Duodenal mucosa (tissue), 2 donors: Measurements from ENCODE around the gene GLIPR1.
A peak's percentile ranks its signal among the peaks of the same experiment; 100 is the strongest.
"Not testable (repeated sequence)": the region's sequence is repeated elsewhere in the genome, so short reads cannot be mapped to it uniquely, and the experiment has no call there.

Experiments used
- H3K27ac ChIP-seq: one replicate; pipeline ENCODE4 v1.7.0; 2013; ENCODE audit warnings: low read depth, low read length
- H3K27me3 ChIP-seq, 2 donors: one replicate each; pipeline ENCODE4 v1.7.0; 2013; ENCODE audit warnings: low read length in 2 of 2, control low read depth in 1 of 2; ENCODE audit not compliant: insufficient read depth in 2 of 2, control insufficient read depth in 1 of 2
- H3K36me3 ChIP-seq, 2 donors: one replicate each; pipeline ENCODE4 v1.7.0; 2013; ENCODE audit warnings: low read length in 2 of 2, control low read depth in 1 of 2; ENCODE audit not compliant: insufficient read depth in 2 of 2, control insufficient read depth in 1 of 2
- H3K4me1 ChIP-seq, 2 donors: one replicate each; pipeline ENCODE4 v1.7.0; 2013; ENCODE audit warnings: low read length in 2 of 2, control low read depth in 1 of 2; ENCODE audit not compliant: insufficient read depth in 2 of 2, control insufficient read depth in 1 of 2
- H3K4me3 ChIP-seq, 2 donors: one replicate each; pipeline ENCODE4 v1.7.0; 2013; ENCODE audit warnings: low read length in 2 of 2, low read depth in 1 of 2
- H3K9ac ChIP-seq, 2 donors: one replicate each; pipeline ENCODE4 v1.7.0; 2013; ENCODE audit warnings: low read length in 2 of 2, low read depth in 1 of 2
- H3K9me3 ChIP-seq, 2 donors: one replicate each; pipeline ENCODE4 v1.7.0; 2013; ENCODE audit warnings: low read length in 2 of 2, control low read depth in 1 of 2; ENCODE audit not compliant: control insufficient read depth in 1 of 2

GLIPR1 gene

GRCh38 chr12:75509621-75510020, 29.1 kb downstream of the GLIPR1 start:
- Histone ChIP-seq H3K4me1 (peaks cover 10 to 14% of the 10 kb centered on the region in 2 donors), H3K27ac (no peak overlapping the region), H3K9ac (no peak overlapping the region)

GRCh38 chr12:75511116-75512048, 30.8 kb downstream of the GLIPR1 start, which contains the start of gene KRR1:
Gene KRR1 (minus strand): TSS chr12:75511609. CDS start chr12:75511597, 12 bp downstream.
- Histone ChIP-seq H3K9ac (peak within 1 kb of the TSS; percentile 73 to 89), H3K9me3 (no peaks in the 10 kb centered on the region), H3K36me3 (peaks cover 0 to 3% of the 10 kb centered on the region in 2 donors), H3K27me3 (no peaks in the 10 kb centered on the region), H3K4me3 (peak within 1 kb of the TSS; percentile 94 to 99), H3K27ac (no peak within 1 kb of the TSS), H3K4me1 (peaks cover 10 to 14% of the 10 kb centered on the region in 2 donors)

More at GRCh38 chr12:75509621-75510020, 29.1 kb downstream of the GLIPR1 start:
- Histone ChIP-seq H3K36me3 (peaks cover 0 to 20% of the 10 kb centered on the region in 2 donors), H3K4me3 (peak overlapping the region in 1 of 2 donors; percentile 94), H3K9me3 (no peaks in the 10 kb centered on the region), H3K27me3 (no peaks in the 10 kb centered on the region)

DNA sequence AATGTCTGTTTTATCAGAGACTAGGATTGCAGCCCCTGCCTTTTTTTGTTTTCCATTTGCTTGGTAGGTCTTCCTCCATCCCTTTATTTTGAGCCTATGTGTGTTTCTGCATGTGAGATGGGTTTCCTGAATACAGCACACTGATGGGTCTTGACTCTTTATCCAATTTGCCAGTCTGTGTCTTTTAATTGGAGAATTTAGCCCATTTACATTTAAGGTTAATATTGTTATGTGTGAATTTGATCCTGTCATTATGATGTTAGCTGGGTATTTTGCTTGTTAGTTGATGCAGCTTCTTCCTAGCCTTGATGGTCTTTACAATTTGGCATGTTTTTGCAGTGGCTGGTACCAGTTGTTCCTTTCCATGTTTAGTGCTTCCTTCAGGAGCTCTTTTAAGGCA, 40.7 kb downstream of the GLIPR1 start:
- H3K4me1 ChIP-seq, H3K36me3 ChIP-seq, H3K27me3 ChIP-seq, H3K9me3 ChIP-seq, H3K9ac ChIP-seq, H3K4me3 ChIP-seq, H3K27ac ChIP-seq: not testable (repeated sequence)

- H3K4me1 ChIP-seq, H3K36me3 ChIP-seq, H3K4me3 ChIP-seq, H3K9me3 ChIP-seq, H3K27ac ChIP-seq, H3K27me3 ChIP-seq, H3K9ac ChIP-seq: not testable (repeated sequence)
These were observed 41.6 kb downstream of the GLIPR1 start for GRCh38 chr12:75522124-75522523.

DNA sequence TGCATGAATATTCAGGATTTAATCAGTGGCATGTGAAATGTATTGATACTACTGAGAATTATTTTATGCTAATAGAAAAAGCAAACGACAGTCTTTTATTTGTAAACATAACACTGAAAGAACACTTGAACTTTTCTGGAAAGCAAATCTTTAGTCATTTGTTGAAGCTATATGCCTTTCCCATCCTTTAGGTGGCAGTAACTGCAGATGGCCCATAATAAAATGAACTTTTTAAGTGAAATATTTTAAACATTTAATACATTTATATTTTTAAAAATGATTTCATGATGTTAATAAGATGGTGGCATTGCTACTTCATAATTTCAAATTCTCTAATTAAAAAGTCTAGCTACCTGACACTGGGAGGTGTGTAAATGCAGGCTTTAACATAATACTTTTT, 44.7 kb downstream of the GLIPR1 start:
- Histone ChIP-seq H3K27me3 (no peaks in the 10 kb centered on the region), H3K4me3 (no peak overlapping the region), H3K36me3 (no peaks in the 10 kb centered on the region), H3K9me3 (no peaks in the 10 kb centered on the region), H3K4me1 (no peaks in the 10 kb centered on the region), H3K9ac (no peak overlapping the region), H3K27ac (no peak overlapping the region)

GRCh38 chr12:75526655-75527511, 46.3 kb downstream of the GLIPR1 start:
- Histone ChIP-seq H3K4me3 (no peak overlapping the region), H3K9me3 (no peaks in the 10 kb centered on the region), H3K9ac (no peak overlapping the region), H3K4me1 (no peaks in the 10 kb centered on the region), H3K27ac (no peak overlapping the region), H3K36me3 (no peaks in the 10 kb centered on the region), H3K27me3 (no peaks in the 10 kb centered on the region)

DNA sequence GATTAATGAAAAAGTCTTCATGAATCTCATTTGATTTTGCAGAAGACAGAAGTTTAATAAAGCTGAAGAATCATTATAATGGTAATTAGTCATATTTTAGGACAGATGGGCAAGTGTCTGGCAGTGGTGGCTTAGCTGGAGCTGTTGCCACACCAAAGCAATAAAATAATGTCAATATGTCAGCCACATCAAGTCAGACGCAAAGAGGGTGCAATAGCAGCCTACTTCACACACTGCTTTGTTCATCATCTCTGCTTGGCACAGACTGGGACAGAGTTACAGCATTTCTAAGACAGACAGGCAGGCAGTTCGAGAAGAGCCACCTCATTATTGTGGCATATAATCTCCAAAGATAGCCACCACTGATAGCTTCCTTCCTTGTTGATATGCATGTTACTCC, 47.7 kb downstream of the GLIPR1 start:
- no peaks in the 10 kb centered on the region for H3K9me3 ChIP-seq
- no peak overlapping the region for H3K27ac ChIP-seq
- no peak overlapping the region for H3K4me3 ChIP-seq
- H3K27me3 ChIP-seq: no peaks in the 10 kb centered on the region
- H3K4me1 ChIP-seq: no peaks in the 10 kb centered on the region
- H3K36me3 ChIP-seq: no peaks in the 10 kb centered on the region
- H3K9ac ChIP-seq: no peak overlapping the region

DNA sequence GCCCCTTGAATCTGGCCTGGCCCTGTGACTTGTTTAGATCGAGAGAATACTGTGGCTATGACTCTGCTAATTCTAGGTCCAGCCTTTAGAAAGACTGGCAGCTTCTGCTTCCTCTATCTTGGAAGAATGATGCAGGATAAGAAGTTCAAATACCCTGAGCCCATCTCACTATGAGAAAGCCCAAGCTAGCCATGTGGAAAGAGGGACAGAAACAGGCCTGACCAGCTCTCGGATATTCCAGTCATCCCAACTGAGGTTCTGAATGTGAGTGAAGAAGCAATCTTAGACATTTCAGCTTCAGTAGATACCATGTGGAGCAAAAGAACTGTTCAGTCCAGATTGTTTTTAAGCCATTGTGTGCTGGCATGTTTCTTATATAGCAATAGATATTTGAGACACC, 48.1 kb downstream of the GLIPR1 start:
- no peak overlapping the region for H3K9ac ChIP-seq
- no peaks in the 10 kb centered on the region for H3K4me1 ChIP-seq
- H3K36me3 ChIP-seq: no peaks in the 10 kb centered on the region
- no peaks in the 10 kb centered on the region for H3K27me3 ChIP-seq
- H3K9me3 ChIP-seq: no peaks in the 10 kb centered on the region
- no peak overlapping the region for H3K4me3 ChIP-seq
- H3K27ac ChIP-seq: no peak overlapping the region

DNA sequence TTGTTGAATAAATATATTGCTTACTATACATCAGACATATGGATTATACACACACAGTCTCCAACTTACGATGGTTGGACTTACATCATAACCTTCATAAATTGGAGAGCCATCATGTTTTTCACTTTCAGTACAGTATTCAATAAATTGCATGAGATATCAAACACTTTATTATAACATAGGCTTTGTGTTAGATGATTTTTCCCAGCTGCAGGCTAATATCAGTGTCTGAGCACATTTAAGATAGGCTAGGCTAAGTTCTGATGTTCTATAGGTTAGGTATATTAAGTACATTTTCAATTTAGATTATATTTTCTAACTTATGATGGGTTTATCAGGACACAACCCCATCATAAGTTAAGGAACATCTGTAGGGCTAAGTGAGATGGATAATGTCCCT, 48.8 kb downstream of the GLIPR1 start:
- H3K4me3 ChIP-seq: no peak overlapping the region
- H3K27me3 ChIP-seq: no peaks in the 10 kb centered on the region
- H3K9ac ChIP-seq: no peak overlapping the region
- no peaks in the 10 kb centered on the region for H3K4me1 ChIP-seq
- H3K9me3 ChIP-seq: no peaks in the 10 kb centered on the region
- no peak overlapping the region for H3K27ac ChIP-seq
- no peaks in the 10 kb centered on the region for H3K36me3 ChIP-seq

DNA sequence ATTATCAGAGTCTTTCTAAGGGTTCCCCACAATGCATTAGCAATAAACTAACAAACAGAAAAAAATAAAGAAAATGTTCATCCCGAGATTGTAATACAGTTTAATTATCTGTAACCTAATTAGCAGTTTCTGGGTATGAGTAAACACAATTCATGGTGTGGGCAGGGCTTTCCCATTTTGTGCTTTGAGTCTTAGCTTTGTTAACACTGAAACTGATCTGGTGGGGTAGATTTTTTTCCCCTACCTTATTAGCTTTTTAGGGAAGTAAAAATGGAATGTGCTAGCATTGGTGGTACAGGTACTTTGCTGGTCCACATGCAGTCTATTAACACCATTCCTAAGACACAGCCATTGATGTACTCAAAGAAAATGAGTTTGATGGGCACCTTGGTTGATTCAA, 49.3 kb downstream of the GLIPR1 start:
- Histone ChIP-seq H3K9ac (no peak overlapping the region), H3K4me3 (no peak overlapping the region), H3K9me3 (no peaks in the 10 kb centered on the region), H3K36me3 (no peaks in the 10 kb centered on the region), H3K27ac (no peak overlapping the region), H3K27me3 (no peaks in the 10 kb centered on the region), H3K4me1 (no peaks in the 10 kb centered on the region)
